ENCODE results near the gene CELSR1.

CELSR1 gene

DNA sequence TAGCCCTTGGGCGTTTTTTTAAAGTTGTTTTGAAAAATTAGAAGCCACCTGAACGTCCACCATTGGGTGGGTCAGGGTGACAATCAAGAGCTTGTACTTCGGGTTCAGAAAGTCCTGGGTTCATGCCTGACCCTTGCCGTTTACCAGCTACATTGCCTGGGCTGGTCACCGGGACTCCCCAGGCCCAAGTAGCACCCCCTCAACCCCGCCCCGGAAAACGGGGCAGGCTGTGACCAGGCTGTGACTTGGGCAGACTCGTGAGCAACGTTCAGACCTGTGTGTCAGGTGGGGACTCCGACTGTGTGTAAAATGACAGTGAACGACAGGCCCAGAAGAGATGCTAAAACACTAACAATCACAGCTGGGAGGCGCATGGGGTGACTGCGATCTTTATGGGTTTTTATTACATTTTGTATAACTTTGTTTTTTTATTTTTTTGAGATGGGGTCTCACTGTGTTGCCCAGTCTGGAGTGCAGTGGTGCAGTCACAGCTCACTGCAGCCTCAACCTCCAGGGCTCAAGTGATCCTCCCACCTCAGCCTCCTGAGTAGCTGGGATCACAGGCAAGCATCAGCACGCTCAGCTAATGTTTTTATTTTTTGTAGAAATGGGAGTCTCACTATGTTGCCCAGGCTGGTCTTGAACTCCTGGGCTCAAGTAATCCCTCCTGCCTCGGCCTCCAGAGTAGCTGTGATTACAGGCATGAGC, 145.1 kb downstream of the CELSR1 start:
- DNase-seq: no peak

GRCh38 chr22:46391486-46392136, 145.8 kb downstream of the CELSR1 start:
- DNase-seq: no peak

DNA sequence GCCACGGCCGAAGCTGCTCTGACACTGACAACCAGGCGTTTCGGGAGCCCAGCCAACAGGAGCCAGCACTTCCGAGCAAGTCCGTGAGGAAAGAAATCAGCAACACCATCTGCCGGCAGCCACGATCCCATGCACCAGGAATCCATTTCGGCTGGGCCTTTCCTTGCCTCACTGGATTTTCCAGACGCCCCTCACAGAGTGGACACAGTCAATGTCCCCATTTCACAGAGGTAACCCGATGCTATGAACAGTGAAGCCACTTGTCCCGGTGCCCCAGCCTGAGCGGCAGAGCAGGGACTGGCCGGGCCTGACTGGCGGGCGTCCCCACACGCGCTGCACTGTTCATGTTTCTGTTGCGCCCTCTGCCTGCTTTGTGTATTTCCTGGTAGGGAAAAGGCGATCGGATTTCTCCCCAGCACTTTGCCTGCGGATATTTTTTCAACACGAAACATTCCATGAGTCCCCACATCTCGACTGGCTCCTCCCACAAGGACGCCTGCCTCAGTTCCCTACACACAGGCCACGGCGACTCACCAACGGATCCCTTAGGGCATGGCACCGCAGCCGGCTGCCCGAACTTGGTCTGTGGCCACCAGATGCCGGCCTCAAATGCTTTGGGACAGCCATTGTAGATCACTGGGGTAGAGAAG, 146.6 kb downstream of the CELSR1 start:
- DNase-seq: no peak

GRCh38 chr22:46390105-46390651, 147.2 kb downstream of the CELSR1 start:
- no peak for DNase-seq

DNA sequence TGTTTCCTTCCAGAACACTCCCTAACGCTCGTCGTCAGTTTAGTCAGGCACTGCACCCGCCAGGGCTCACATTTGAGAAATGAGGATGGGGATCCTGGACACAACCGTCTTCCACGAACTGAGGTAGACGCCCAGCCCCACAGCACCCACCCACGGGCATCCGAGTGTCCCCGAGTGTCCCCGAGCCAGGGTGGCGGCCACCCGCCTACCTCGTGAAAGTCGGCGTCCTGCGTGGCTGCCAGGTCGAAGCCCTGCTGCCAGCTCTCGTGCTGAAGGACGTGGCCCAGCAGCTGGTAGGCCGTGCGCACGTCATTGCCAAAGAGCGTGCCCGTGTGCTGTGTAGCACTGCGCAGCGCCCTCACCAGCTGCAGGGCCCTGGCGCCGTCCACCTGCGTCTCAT, 148.3 kb downstream of the CELSR1 start:
- no peak for DNase-seq

DNA sequence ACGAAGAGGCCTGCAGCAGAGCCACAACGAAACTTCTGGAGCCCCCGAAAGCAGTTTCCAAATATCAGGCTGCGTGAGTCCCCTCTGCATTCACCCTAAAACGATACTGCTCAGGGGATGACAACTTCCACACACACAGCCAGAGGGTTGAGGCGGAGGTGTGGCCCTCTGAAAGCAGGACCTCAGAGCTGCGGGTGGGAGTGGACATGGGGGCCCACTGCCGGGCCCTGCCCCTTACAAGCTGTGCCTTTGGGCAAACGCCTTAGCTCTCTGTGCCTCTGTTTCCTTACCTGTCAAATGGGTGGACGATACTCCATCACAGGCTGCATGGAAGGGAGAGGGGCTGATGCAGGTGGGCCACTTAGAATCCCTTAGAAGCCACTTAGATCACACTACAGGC, 148.8 kb downstream of the CELSR1 start:
- DNase-seq: no peak

DNA sequence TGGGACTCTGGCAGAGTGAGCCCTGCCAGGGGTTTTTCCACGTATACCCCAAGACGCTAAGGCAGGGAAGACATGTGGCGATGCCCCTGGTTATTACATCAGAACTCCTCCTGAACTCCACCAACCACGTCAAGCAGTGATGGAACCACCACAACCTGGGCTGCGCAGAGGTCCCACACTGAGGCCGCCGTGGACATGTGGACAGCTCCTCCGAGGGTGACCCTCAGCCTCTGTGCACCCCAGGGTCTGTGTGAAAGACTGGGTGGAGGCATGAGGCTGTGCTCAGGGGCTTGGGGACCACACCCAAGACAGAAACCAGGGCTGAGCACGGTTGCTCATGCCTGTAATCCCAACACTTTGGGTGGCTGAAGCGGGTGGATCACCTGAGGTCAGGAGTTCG, 149.7 kb downstream of the CELSR1 start:
- no peak for DNase-seq

GRCh38 chr22:46386312-46386711, 151.1 kb downstream of the CELSR1 start:
- DNase-seq: no peak

DNA sequence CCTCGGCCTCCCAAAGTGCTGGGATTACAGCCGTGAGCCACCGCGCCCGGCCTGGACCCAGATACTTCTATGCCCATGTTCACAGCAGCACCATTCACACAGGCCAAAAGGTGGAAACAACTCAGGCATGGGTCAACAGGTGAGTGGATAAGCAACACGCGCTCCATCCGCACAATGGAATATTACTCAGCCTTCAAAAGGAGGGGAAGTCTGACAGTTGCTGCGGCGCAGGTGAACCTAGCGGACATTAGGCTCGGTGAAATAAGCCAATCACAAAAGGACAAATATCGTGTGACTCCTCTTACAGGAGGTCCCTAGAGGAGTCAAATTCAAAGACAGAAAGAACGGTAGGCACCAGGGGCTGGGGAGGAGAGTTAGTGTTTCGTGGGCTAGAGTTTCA, 154.9 kb downstream of the CELSR1 start:
- DNase-seq: no peak

- no peak for DNase-seq
These were observed 155.7 kb downstream of the CELSR1 start for GRCh38 chr22:46381731-46382130.

GRCh38 chr22:46381142-46381541, 156.3 kb downstream of the CELSR1 start:
- no peak for DNase-seq

GRCh38 chr22:46380581-46380980, 156.8 kb downstream of the CELSR1 start:
- no peak for DNase-seq

DNA sequence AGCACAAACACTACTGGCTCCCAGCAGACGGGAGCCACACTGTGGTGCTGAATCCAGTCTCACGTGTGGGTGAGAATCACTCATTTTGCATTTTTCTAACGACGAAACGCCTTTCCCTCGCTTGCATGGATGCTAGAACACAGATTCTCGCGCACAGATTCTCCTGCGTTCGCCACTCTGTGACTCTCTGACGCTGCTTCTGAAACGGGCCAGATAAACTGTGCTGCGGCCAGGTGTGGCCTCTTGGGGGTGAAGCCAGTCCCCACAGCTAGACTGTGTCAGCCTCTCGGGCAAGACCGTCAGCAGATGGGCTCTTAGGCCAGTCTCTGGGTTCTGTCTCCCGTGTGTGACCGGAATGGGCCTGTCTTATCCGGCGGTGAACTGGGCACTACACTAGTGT, 157.4 kb downstream of the CELSR1 start:
- no peak for DNase-seq

- DNase-seq: no peak
These were observed 158.1 kb downstream of the CELSR1 start for GRCh38 chr22:46379066-46379930.

- no peak for DNase-seq
These were observed 158.9 kb downstream of the CELSR1 start for GRCh38 chr22:46378426-46379065.

DNA sequence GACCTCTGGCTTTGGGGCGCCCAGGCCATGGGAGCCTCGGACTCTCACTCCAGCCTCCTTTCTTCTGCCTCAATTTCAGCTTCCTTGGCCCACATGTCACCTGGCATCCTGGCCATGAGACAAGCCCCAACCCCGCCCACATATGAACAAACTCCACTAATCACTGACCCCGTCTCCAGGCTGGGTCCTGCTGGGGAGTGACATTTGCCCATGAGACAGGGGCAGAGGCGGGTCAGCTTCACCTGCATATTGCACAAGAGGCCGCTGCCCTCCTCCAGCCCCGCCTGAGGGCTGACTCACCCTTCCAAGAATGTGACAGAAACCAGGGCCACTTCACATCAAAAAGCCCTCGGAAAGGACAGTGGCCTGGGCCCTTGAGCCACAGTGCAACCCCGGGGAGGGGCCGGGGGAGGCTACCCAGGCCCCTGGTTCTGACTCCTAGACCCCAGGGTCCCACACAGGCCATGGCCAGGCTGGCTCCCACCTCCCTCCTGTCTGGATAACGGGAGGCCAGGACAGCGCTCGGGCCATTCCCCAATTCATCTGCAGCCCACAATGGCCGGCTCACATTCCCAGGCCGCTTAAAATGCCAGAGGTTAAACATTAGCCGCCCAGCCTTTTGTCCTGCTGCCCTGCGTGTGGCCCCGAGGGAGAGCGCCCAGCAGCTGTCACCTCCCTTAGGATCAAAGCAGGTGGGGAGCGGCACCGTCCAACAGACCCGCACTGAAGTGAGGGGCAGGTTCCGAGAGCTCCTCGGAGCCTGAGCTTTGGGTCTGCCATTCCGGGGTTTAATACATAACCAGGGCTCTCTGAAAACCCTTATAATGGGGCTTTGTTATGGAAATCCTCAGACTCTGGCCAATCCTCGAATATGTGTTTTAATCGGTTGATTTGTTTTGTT, 159.6 kb downstream of the CELSR1 start:
- no peak for DNase-seq

DNA sequence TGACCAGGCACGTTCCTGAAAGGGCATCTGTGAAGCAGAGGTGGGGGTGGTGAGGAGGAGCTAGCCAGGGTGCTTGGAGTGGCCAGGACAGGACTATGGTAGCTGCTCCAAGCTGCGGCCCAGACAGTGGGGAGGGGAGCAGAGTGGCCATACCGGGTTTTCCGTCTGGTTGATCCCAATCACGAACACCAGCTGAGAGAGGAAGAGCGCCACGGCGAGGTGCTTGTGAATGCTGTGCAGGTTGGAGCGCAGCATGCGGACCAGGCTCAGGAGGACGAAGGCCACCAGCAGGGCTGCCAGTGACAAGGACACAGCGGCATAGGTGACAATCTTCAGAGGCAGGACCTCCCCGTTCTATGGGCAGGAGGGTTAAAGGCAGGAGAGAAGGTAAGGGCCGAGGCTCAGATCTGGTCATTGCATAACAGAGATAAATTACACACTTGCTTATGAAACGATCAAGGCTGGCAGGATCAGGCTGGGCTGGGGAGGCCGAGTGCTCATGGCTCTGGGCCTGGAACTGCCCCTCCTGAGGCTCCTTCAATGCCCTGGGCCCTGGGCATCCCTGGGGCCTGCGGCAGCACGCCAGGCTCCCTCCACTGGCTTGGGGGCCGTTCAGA, 160.4 kb downstream of the CELSR1 start:
- no peak for DNase-seq

DNA sequence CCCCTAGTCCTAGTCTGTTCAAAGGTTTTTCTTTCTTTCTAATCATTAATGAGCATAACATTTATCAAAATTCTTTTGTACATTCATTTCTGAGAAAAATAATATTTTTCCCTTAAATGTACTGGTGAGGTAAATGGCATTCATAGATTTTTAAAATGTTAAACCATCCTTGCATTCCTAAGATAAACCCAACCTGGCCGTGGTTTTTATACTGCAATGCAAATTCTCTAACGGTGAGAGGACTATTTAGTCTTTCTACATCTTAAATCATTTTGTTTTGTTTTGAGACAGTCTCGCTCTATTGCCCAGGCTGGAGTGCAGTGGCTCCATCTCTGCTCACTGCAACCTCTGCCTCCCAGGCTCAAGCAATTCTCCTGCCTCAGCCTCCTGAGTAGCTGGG, 161.3 kb downstream of the CELSR1 start:
- DNase-seq: no peak

- no peak for DNase-seq
These were observed 162.6 kb downstream of the CELSR1 start for GRCh38 chr22:46374663-46375474.

All from cortex of kidney (tissue), 1 donor.